ENCODE measurements around the gene STPG4. TPM values are rescaled to one million over a fixed set of nuclear protein-coding genes. Genes with fewer than 3 reads are reported as not detected.
A peak's percentile ranks its signal among the peaks of the same experiment; 100 is the strongest.
"Not testable (repeated sequence)": the region's sequence is repeated elsewhere in the genome, so short reads cannot be mapped to it uniquely, and the experiment has no call there.

Gene STPG4
- total RNA-seq, 1 experiment from 2014 or later: not detected

DNA sequence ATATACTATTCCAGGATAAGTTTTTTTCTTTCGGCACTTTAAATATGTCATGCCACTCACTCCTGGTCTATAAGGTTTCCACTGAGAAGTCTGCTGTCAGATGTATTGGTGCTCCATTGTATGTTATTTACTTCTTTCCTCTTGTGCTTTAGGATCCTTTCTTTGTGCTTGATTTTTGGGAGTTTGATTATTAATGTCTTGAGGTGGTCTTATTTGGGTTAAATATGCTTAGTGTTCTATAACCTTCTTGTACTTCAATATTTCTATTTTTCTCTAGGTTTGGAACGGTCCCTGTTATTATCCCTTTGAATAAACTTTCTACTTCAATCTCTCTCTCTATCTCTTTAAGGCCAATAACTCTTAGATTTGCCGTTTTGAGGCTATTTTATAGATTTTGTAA is 28.3 kb downstream of the STPG4 start:
- no peak overlapping the region for H3K4me3 ChIP-seq (ENCODE audit: insufficient read depth, low read depth, low read length)
- DNase-seq: no peak
- H3K27me3 ChIP-seq (ENCODE audit: control insufficient read depth, insufficient read depth, low read length): no peaks in the 10 kb centered on the region
- H3K36me3 ChIP-seq (replicated peaks; ENCODE audit: control insufficient read depth, insufficient read depth, low read length): no peaks in the 10 kb centered on the region

DNA sequence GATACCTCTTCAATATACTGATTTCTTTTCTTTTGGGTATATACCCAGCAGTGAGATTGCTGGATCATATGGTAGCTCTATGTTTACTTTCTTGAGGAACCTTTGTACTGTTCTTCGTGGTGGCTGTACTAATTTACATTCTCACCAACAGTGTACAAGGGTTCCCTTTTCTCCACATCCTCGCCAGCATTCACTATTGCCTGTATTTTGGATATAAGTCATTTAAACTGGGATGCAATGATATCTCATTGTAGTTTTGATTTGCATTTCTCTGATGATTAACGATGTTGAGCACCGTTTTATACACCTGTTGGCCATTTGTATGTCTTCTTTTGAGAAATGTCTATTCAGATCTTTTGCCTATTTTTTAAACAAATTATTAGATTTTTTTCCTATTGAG is 30.4 kb downstream of the STPG4 start:
- not testable (repeated sequence) for H3K27me3 ChIP-seq (ENCODE audit: control insufficient read depth, insufficient read depth, low read length); DNase-seq; H3K36me3 ChIP-seq (replicated peaks; ENCODE audit: control insufficient read depth, insufficient read depth, low read length); H3K4me3 ChIP-seq (ENCODE audit: insufficient read depth, low read depth, low read length)

DNA sequence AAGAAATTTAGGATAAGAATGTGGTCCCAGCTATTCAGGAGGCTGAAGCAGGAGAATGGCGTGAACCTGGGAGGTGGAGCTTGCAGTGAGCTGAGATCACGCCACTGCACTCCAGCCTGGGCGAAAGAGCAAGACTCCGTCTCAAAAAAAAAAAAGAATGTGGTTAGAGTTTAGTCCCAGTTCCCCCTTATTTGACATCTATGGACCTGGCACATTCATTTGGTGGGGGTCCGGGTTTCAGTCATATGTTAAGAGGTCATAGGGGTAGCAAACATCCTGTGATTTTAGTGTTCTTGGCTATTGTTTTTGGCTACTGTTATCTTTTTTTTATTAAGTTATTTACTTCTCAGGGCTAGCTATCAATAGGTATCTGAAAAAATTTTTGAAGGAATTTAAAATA is 34.7 kb downstream of the STPG4 start:
- H3K4me3 ChIP-seq (ENCODE audit: insufficient read depth, low read depth, low read length); H3K36me3 ChIP-seq (replicated peaks; ENCODE audit: control insufficient read depth, insufficient read depth, low read length); DNase-seq; H3K27me3 ChIP-seq (ENCODE audit: control insufficient read depth, insufficient read depth, low read length): not testable (repeated sequence)

DNA sequence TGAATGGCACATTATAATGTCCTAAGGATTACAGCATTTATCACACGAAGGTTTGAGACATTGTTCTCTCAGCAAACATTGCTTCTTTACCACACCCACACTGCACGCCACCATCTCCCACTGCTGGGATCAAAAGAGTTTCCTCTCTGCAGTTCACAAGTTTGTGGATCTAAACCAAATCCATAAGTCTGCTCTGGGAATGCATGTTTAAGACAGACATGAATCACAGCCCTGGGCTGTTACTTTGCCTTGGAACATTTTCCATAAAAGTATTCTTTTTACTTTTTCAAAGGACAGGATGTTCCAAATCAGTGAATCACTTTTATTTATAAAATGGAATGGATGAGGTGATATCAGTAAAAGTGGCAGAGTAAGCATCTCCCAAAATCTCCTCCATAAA is 36.1 kb downstream of the STPG4 start:
- DNase-seq: no peak
- Histone ChIP-seq H3K36me3 (replicated peaks; ENCODE audit: control insufficient read depth, insufficient read depth, low read length) (no peaks in the 10 kb centered on the region), H3K27me3 (ENCODE audit: control insufficient read depth, insufficient read depth, low read length) (no peaks in the 10 kb centered on the region), H3K4me3 (ENCODE audit: insufficient read depth, low read depth, low read length) (no peak overlapping the region)

DNA sequence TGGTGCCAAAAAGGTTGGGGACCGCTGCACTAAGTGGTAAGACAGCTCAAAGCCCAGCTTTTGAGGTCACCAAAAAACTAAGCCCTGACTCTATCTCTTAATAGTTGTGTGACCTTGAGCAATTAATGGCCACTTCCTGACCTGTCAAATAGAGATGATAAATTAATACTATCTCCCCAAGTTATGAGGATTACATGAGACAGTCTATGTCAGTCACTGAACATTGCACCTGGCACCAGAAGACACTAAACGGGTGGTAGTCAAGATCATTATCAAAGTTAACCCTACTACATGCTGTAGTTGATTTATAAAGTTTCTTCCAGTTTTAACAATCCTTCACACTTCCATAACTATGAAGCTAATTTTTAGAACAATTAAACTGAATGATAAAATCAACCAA is 36.5 kb downstream of the STPG4 start:
- no peak overlapping the region for H3K4me3 ChIP-seq (ENCODE audit: insufficient read depth, low read depth, low read length)
- DNase-seq: no peak
- H3K27me3 ChIP-seq (ENCODE audit: control insufficient read depth, insufficient read depth, low read length): no peaks in the 10 kb centered on the region

DNA sequence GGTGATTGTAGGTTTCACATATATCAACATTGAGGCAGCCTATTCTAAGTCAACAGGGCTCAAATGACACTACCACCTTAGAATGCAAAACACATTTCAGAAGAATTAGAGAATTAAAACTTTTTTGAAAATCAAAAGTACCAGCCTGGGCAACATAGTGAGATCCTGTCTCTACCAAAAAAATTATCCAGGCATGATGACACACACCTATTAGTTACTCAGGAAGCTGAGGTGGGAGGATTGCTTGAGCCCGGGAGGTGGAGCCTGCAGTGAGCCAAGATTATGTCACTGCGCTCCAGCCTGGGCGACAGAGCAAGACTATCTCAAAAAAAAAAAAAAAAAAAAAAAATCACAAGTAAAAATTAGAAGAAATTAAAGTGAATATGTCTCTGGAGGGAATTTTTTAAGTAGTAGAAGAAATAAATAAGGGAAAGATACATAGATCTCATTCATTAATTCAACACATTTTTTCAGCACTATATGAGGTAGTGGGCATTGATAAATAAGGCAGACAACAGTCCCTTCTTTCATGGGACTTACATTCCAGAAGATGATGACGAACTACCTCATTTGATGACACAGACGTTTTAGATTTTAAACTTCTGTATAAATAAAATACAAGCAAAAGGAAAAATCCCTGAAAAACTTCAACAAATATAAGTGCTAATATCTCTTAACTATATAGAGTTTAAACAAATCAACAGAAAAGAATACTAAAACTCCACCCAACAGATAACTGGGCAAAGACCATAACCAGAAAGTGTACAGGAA is 42.3 kb downstream of the STPG4 start:
- H3K27me3 ChIP-seq (ENCODE audit: control insufficient read depth, insufficient read depth, low read length): no peaks in the 10 kb centered on the region
- no peaks in the 10 kb centered on the region for H3K36me3 ChIP-seq (replicated peaks; ENCODE audit: control insufficient read depth, insufficient read depth, low read length)
- H3K4me3 ChIP-seq (ENCODE audit: insufficient read depth, low read depth, low read length): no peak overlapping the region
- DNase-seq: no peak

More for the DNA sequence above, 36.5 kb downstream of the STPG4 start:
- no peaks in the 10 kb centered on the region for H3K36me3 ChIP-seq (replicated peaks; ENCODE audit: control insufficient read depth, insufficient read depth, low read length)

DNA sequence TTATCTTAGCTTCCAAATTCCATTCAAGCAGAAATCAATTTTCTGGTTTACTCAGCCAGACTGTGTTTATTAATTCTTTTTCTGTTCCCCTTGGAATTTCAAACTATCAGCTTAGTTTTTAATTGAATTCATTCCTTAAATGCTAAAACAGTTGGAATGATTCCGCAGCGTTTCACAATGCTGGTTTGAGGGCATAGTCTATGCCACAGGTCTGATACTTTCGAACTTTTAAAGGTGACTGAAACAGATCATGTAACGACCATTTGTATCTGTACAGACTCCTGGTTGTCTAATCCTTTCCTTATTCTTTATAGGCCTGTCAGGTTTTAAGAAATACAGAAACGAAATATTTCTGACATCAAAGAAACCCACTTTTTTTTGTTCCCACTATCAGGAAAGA is 45.4 kb downstream of the STPG4 start:
- Histone ChIP-seq H3K27me3 (ENCODE audit: control insufficient read depth, insufficient read depth, low read length) (no peaks in the 10 kb centered on the region), H3K36me3 (replicated peaks; ENCODE audit: control insufficient read depth, insufficient read depth, low read length) (no peaks in the 10 kb centered on the region), H3K4me3 (ENCODE audit: insufficient read depth, low read depth, low read length) (no peak overlapping the region)
- DNase-seq: no peak

DNA sequence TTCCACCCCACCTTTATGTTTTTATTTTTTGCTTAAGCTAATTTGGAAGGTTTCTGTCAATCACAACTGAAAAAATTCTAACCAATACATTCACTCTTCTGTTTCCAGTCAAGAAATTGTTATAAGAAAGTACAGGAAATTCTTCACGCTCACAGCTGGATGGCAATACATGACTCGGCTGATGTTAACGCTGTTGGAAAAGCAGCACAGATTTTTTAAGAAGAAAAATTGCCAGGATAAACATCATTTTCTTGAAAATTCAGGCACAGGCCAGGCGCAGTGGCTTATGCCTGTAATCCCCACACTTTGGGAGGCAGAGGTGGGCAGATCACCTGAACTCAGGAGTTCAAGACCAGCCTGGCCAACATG is 46.1 kb downstream of the STPG4 start:
- Histone ChIP-seq H3K36me3 (replicated peaks; ENCODE audit: control insufficient read depth, insufficient read depth, low read length) (no peaks in the 10 kb centered on the region), H3K27me3 (ENCODE audit: control insufficient read depth, insufficient read depth, low read length) (no peaks in the 10 kb centered on the region), H3K4me3 (ENCODE audit: insufficient read depth, low read depth, low read length) (no peak overlapping the region)
- DNase-seq: no peak

DNA sequence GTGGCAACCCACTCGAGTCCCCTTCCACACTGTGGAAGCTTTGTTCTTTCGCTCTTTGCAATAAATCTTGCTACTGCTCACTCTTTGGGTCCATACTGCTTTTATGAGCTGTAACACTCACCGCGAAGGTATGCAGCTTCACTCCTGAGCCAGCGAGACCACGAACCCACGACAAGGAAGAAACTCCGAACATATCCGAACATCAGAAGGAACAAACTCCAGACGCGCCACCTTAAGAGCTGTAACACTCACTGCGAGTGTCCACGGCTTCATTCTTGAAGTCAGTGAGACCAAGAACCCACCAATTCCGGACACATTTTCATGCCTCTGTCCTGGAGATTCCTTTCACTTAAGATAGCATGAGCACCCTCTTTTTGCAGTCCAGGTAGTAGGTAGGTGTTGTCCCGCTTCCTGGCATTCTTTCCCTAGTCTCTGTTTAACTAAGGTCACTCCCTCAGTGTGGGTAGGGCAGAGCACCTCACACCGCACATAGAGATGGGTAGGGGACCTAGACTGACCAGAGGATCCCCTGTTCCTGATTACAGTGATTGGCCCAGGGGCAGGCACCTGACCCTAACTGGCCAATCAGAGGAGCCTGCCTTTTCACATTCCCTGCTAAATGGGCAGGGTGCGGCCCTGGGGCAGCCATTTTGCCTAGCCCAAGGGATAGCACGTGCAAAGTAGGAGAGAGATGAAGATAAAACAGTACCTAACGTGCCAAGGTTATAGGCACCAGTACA is 46.7 kb downstream of the STPG4 start:
- DNase-seq: peak; percentile 19
- not testable (repeated sequence) for H3K27me3 ChIP-seq (ENCODE audit: control insufficient read depth, insufficient read depth, low read length); H3K36me3 ChIP-seq (replicated peaks; ENCODE audit: control insufficient read depth, insufficient read depth, low read length); H3K4me3 ChIP-seq (ENCODE audit: insufficient read depth, low read depth, low read length)

DNA sequence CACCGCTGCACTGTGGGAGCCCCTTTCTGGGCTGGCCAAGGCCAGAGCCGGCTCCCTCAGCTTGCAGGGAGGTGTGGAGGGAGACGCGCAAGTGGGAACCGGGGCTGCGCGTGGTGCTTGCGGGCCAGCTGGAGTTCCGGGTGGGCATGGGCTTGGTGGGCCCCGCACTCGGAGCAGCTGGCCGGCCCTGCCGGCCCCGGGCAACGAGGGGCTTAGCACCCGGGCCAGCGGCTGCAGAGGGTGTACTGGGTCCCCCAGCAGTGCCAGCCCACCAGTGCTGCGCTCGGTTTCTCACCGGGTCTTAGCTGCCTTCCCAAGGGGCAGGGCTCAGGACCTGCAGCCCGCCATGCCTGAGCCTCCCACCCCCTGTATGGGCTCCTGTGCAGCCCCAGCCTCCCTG is 47.9 kb downstream of the STPG4 start:
- not testable (repeated sequence) for H3K4me3 ChIP-seq (ENCODE audit: insufficient read depth, low read depth, low read length); H3K27me3 ChIP-seq (ENCODE audit: control insufficient read depth, insufficient read depth, low read length); DNase-seq; H3K36me3 ChIP-seq (replicated peaks; ENCODE audit: control insufficient read depth, insufficient read depth, low read length)

DNA sequence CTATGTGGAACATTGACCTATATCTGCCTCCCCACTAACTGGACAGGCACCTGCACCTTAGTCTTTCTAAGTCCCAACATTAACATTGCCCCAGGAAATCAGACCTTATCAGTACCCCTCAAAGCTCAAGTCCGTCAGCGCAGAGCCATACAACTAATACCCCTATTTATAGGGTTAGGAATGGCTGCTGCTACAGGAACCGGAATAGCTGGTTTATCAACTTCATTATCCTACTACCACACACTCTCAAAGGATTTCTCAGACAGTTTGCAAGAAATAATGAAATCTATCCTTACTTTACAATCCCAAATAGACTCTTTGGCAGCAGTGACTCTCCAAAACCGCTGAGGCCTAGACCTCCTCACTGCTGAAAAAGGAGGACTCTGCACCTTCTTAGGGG is 48.9 kb downstream of the STPG4 start:
- not testable (repeated sequence) for H3K36me3 ChIP-seq (replicated peaks; ENCODE audit: control insufficient read depth, insufficient read depth, low read length); H3K27me3 ChIP-seq (ENCODE audit: control insufficient read depth, insufficient read depth, low read length); DNase-seq; H3K4me3 ChIP-seq (ENCODE audit: insufficient read depth, low read depth, low read length)

DNA sequence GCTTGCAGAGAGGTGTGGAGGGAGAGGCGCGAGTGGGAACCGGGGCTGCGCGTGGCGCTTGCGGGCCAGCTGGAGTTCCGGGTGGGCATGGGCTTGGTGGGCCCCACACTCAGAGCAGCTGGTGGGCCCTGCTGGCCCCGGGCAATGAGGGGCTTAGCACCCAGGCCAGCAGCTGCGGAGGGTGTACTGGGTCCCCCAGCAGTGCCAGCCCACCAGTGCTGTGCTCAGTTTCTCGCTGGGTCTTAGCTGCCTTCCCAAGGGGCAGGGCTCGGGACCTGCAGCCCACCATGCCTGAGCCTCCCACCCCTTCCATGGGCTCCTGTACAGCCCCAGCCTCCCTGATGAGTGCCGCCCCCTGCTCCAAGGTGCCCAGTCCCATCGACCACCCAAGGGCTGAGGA is 55.4 kb downstream of the STPG4 start:
- not testable (repeated sequence) for DNase-seq; H3K4me3 ChIP-seq (ENCODE audit: insufficient read depth, low read depth, low read length); H3K36me3 ChIP-seq (replicated peaks; ENCODE audit: control insufficient read depth, insufficient read depth, low read length); H3K27me3 ChIP-seq (ENCODE audit: control insufficient read depth, insufficient read depth, low read length)

DNA sequence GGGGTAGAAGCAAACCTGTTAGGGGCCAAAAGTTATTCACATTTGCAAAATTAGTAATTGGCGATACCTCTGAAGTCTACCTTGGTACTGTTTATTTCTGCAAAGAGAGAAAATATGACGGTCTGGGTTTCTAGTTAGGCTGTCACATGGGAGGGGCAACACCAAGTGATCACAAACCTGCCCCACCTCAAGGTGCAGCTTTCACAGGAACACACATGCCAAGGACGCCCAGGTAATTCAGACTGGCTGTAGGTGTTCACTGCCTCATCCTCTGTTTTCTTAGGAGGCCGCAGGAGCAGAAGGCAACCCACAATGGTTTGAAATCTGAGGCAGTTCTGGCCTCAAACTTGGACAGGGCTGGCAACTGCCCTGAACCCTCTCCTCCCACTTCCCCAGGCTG is 56.2 kb downstream of the STPG4 start:
- H3K4me3 ChIP-seq (ENCODE audit: insufficient read depth, low read depth, low read length): no peak overlapping the region
- no peak for DNase-seq
- H3K27me3 ChIP-seq (ENCODE audit: control insufficient read depth, insufficient read depth, low read length): no peaks in the 10 kb centered on the region
- no peaks in the 10 kb centered on the region for H3K36me3 ChIP-seq (replicated peaks; ENCODE audit: control insufficient read depth, insufficient read depth, low read length)

DNA sequence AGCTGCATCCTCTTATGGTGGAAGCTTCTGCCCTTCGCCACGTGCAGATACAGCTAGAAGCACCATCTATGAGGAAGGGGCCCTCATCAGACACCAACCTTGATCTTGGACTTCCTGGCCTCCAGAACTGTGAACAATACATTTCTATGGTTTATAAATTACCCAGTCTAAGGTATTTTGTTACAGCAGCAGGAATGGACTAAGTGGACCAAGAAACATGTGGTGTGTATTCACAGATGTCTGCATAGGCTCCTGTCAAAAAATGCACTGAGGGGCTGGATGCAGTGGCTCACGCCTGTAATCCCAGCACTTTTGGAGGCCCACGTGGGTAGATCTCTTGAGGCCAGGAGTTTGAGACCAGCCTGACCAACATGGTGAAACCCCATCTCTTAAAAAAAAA is 57.5 kb downstream of the STPG4 start:
- no peak for DNase-seq
- H3K36me3 ChIP-seq (replicated peaks; ENCODE audit: control insufficient read depth, insufficient read depth, low read length): no peaks in the 10 kb centered on the region
- H3K4me3 ChIP-seq (ENCODE audit: insufficient read depth, low read depth, low read length): no peak overlapping the region
- no peaks in the 10 kb centered on the region for H3K27me3 ChIP-seq (ENCODE audit: control insufficient read depth, insufficient read depth, low read length)

DNA sequence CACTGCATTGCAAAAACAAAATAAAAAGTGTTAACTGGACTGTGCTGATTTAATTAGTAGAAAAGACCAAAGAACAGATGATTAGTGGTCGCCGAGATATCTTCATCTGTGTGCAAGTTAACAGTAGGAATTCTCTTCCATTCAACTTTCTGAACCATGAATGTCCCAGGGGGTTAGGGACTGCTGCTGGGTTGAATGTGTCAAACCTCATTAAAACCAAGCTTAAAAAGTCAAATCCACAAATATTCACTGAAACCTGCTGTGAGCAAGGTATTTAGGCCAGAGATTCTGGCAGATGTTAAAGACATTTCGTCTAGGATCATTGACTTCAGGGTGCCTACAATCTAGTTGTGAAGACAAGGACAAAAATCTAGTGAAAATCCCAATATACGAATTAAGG is 58.7 kb downstream of the STPG4 start:
- Histone ChIP-seq H3K36me3 (replicated peaks; ENCODE audit: control insufficient read depth, insufficient read depth, low read length) (no peaks in the 10 kb centered on the region), H3K4me3 (ENCODE audit: insufficient read depth, low read depth, low read length) (no peak overlapping the region), H3K27me3 (ENCODE audit: control insufficient read depth, insufficient read depth, low read length) (no peaks in the 10 kb centered on the region)
- DNase-seq: no peak
